GM12878 (cell line): ENCODE measurements around the gene TMX4. TPM values are rescaled to one million over a fixed set of nuclear protein-coding genes. Genes with fewer than 3 reads are reported as not detected.

Source experiments
- CEBPB ChIP-seq, 2 experiments: fragments of 150-350 bp in 1 of 2; IDR thresholded peaks; 2 replicates each; pipeline ENCODE4 v1.6.1; 2012 to 2014; ENCODE audit warnings: low read depth in 2 of 2, low read length in 2 of 2, borderline replicate concordance in 1 of 2, inconsistent platforms in 1 of 2
- FOS ChIP-seq: IDR thresholded peaks from 3 replicates; pipeline ENCODE4 v1.6.1; 2011; ENCODE audit warnings: borderline replicate concordance; ENCODE audit not compliant: insufficient read length; ENCODE audit errors: extremely low read depth
- IKZF2 ChIP-seq, 2 experiments: fragments of 450-650 bp; IDR thresholded peaks; 2 replicates each; pipeline ENCODE4 v1.6.1; 2017; ENCODE audit warnings: mild to moderate bottlenecking in 2 of 2, moderate library complexity in 2 of 2
- MXI1 ChIP-seq: fragments of 150-350 bp; IDR thresholded peaks from 2 replicates; pipeline ENCODE4 v1.6.1; 2011; ENCODE audit warnings: low read depth, mild to moderate bottlenecking, inconsistent platforms, low read length, improper control_type of control experiment
- NR2F1 ChIP-seq: fragments of 450-650 bp; conservative IDR thresholded peaks from 2 replicates; pipeline ENCODE4 v1.6.1; 2017; ENCODE audit warnings: mild to moderate bottlenecking
- SMAD5 ChIP-seq: IDR thresholded peaks from 2 replicates; pipeline ENCODE4 v1.6.1; 2016; ENCODE audit warnings: antibody characterized with exemption, low read depth
- SMC3 ChIP-seq: IDR thresholded peaks from 2 replicates; pipeline ENCODE4 v1.6.1; 2011; ENCODE audit warnings: low read length, improper control_type of control experiment, borderline replicate concordance
- SRF ChIP-seq, 2 experiments: IDR thresholded peaks; 2 replicates each; pipeline ENCODE4 v1.6.1; 2011; ENCODE audit warnings: low read depth in 2 of 2, low read length in 2 of 2, mild to moderate bottlenecking in 1 of 2, moderate library complexity in 1 of 2
- STAT1 ChIP-seq: fragments of 450-650 bp; conservative IDR thresholded peaks from 2 replicates; pipeline ENCODE4 v1.6.1; 2014; ENCODE audit warnings: antibody characterized with exemption, mild to moderate bottlenecking
- polyA plus RNA-seq, 11 experiments: library from polyadenylated mRNA; depleted of rRNA in 4 of 11; unstranded in 6 of 11; stranded (reverse) in 5 of 11; fragments of >200 nt; fragmentation: Nextera tagmentation in 4 of 11; fragmentation: Illumina TruSeq in 1 of 11; extraction: Ambion mirVana in 4 of 11; extraction: Trizol in 1 of 11; gene quantifications; 1 replicate in 1 of 11; 2 replicates in 10 of 11; pipeline versions ENCODE4 v1.2.1 to v1.2.3, GENCODE V29; 2011 to 2016; ENCODE audit warnings: inconsistent platforms in 2 of 11, missing spikeins in 2 of 11, low read depth in 1 of 11
- total RNA-seq, 4 experiments: library from RNA; depleted of rRNA in 3 of 4; stranded (reverse); fragments of >200 nt in 3 of 4; fragmentation: Illumina TruSeq in 1 of 4; extraction: Trizol in 1 of 4; gene quantifications; 2 replicates each; pipeline versions ENCODE4 v1.2.1 to v1.2.3, GENCODE V29; 2013 to 2021
- TF ChIP-seq, protein P1 (sequence below): fragments of 450-650 bp; IDR thresholded peaks from 2 replicates; pipeline ENCODE4 v1.6.1; 2018; ENCODE audit warnings: borderline replicate concordance, mild to moderate bottlenecking; ENCODE audit not compliant: partially characterized antibody
- TF ChIP-seq, protein P2 (sequence below): fragments of 450-650 bp; IDR thresholded peaks from 2 replicates; pipeline ENCODE4 v1.6.1; 2018; ENCODE audit warnings: mild to moderate bottlenecking, low read depth, moderate library complexity; ENCODE audit not compliant: partially characterized antibody
- TF ChIP-seq, protein P3 (sequence below): fragments of 450-650 bp; IDR thresholded peaks from 2 replicates; pipeline ENCODE4 v1.6.1; 2017; ENCODE audit warnings: mild to moderate bottlenecking, moderate library complexity
- TF ChIP-seq, protein P4 (sequence below): IDR thresholded peaks from 2 replicates; pipeline ENCODE4 v1.6.1; 2011; ENCODE audit warnings: borderline replicate concordance, low read depth, mild to moderate bottlenecking, moderate library complexity, low read length; ENCODE audit not compliant: insufficient read depth, poor library complexity, severe bottlenecking

The TMX4 gene
- total and polyA plus RNA-seq, 10 of the 15 experiments (the other 5 are each of a cell fraction or from before 2014, with no cell fraction given) = 3.9 to 19.9 (median 11.1) TPM

DNA sequence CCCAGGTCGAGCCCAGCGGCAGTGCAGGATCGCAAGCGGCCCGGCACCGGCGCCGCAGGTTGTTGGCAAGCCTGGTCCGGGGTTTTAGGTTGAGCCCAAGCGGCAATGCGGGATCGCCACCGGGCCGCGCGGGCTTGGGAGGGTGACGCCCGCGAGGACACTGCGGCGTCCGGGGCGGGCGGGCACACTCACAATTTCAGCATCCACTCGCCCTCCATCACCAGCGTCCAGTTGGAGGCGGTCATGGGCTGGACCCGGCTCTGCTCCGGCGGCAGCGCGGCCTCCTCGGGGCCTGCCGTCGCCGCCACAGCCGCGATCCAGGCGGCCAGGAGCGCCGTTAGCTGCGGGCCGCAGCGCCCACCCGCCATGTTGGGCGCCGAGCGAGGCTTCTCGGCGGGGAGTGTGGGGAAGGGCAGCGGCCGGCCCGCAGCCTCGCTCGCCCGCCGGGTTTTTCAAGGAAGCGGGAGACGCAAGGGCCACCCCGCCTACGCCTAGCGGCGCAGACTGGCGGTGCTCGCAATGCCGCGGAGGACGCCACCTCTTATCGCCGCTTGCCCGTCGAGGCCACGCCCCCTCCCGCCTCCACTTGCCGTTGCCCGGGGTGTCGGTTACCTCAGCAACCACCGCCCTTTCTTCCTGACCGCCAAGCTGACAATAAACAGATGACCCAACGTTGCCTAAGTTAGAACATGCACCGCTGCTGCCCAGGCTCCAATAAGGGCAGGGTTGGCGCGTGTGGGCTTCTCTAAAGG lies at the start of gene TMX4 (continued):
- TF ChIP-seq, protein P1, sequence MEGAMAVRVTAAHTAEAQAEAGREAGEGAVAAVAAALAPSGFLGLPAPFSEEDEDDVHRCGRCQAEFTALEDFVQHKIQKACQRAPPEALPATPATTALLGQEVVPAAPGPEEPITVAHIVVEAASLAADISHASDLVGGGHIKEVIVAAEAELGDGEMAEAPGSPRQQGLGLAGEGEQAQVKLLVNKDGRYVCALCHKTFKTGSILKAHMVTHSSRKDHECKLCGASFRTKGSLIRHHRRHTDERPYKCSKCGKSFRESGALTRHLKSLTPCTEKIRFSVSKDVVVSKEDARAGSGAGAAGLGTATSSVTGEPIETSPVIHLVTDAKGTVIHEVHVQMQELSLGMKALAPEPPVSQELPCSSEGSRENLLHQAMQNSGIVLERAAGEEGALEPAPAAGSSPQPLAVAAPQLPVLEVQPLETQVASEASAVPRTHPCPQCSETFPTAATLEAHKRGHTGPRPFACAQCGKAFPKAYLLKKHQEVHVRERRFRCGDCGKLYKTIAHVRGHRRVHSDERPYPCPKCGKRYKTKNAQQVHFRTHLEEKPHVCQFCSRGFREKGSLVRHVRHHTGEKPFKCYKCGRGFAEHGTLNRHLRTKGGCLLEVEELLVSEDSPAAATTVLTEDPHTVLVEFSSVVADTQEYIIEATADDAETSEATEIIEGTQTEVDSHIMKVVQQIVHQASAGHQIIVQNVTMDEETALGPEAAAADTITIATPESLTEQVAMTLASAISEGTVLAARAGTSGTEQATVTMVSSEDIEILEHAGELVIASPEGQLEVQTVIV = no peak
- TF ChIP-seq, protein P2, sequence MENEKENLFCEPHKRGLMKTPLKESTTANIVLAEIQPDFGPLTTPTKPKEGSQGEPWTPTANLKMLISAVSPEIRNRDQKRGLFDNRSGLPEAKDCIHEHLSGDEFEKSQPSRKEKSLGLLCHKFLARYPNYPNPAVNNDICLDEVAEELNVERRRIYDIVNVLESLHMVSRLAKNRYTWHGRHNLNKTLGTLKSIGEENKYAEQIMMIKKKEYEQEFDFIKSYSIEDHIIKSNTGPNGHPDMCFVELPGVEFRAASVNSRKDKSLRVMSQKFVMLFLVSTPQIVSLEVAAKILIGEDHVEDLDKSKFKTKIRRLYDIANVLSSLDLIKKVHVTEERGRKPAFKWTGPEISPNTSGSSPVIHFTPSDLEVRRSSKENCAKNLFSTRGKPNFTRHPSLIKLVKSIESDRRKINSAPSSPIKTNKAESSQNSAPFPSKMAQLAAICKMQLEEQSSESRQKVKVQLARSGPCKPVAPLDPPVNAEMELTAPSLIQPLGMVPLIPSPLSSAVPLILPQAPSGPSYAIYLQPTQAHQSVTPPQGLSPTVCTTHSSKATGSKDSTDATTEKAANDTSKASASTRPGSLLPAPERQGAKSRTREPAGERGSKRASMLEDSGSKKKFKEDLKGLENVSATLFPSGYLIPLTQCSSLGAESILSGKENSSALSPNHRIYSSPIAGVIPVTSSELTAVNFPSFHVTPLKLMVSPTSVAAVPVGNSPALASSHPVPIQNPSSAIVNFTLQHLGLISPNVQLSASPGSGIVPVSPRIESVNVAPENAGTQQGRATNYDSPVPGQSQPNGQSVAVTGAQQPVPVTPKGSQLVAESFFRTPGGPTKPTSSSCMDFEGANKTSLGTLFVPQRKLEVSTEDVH = no peak
- TF ChIP-seq, protein P3, sequence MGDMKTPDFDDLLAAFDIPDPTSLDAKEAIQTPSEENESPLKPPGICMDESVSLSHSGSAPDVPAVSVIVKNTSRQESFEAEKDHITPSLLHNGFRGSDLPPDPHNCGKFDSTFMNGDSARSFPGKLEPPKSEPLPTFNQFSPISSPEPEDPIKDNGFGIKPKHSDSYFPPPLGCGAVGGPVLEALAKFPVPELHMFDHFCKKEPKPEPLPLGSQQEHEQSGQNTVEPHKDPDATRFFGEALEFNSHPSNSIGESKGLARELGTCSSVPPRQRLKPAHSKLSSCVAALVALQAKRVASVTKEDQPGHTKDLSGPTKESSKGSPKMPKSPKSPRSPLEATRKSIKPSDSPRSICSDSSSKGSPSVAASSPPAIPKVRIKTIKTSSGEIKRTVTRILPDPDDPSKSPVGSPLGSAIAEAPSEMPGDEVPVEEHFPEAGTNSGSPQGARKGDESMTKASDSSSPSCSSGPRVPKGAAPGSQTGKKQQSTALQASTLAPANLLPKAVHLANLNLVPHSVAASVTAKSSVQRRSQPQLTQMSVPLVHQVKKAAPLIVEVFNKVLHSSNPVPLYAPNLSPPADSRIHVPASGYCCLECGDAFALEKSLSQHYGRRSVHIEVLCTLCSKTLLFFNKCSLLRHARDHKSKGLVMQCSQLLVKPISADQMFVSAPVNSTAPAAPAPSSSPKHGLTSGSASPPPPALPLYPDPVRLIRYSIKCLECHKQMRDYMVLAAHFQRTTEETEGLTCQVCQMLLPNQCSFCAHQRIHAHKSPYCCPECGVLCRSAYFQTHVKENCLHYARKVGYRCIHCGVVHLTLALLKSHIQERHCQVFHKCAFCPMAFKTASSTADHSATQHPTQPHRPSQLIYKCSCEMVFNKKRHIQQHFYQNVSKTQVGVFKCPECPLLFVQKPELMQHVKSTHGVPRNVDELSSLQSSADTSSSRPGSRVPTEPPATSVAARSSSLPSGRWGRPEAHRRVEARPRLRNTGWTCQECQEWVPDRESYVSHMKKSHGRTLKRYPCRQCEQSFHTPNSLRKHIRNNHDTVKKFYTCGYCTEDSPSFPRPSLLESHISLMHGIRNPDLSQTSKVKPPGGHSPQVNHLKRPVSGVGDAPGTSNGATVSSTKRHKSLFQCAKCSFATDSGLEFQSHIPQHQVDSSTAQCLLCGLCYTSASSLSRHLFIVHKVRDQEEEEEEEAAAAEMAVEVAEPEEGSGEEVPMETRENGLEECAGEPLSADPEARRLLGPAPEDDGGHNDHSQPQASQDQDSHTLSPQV = no peak
- peak; percentile 69 for TF ChIP-seq NR2F1
- TF ChIP-seq SRF (IDR thresholded peaks at IDR 0.05; ENCODE audit: low read depth in 2 of 2, low read length in 2 of 2) = no peak
- TF ChIP-seq, protein P4, sequence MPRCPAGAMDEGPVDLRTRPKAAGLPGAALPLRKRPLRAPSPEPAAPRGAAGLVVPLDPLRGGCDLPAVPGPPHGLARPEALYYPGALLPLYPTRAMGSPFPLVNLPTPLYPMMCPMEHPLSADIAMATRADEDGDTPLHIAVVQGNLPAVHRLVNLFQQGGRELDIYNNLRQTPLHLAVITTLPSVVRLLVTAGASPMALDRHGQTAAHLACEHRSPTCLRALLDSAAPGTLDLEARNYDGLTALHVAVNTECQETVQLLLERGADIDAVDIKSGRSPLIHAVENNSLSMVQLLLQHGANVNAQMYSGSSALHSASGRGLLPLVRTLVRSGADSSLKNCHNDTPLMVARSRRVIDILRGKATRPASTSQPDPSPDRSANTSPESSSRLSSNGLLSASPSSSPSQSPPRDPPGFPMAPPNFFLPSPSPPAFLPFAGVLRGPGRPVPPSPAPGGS = no peak
- TF ChIP-seq CEBPB (IDR thresholded peaks at IDR 0.05; ENCODE audit: borderline replicate concordance in 1 of 2, low read depth in 2 of 2, low read length in 2 of 2) = no peak
- TF ChIP-seq SMC3 = no peak
- no peak for TF ChIP-seq SMAD5
- no peak; a peak in 1 of 4 replicates for TF ChIP-seq IKZF2 (IDR thresholded peaks at IDR 0.05)
- peak; percentile 99 for TF ChIP-seq MXI1
- TF ChIP-seq FOS = no peak
- TF ChIP-seq STAT1 = no peak
